CD14-positive monocyte (primary cell): ENCODE results near the gene CD180. TPM values are rescaled to one million over a fixed set of nuclear protein-coding genes. Genes with fewer than 3 reads are reported as not detected.

Experiments
- DNase-seq, 3 donors: peaks; one replicate each; pipeline ENCODE4 v3.0.0-alpha.2; 2011 to 2022
- H2AFZ ChIP-seq: 2 replicates; pipeline ENCODE4 v1.6.0; 2012; ENCODE audit warnings: mild to moderate bottlenecking, low read depth, low read length, inconsistent platforms; ENCODE audit not compliant: insufficient read depth, poor library complexity, severe bottlenecking
- H3K27ac ChIP-seq, 2 donors: 1 replicate in 1 of 2; 2 replicates in 1 of 2; pipeline ENCODE4 v1.5.1; 2012 to 2013; ENCODE audit warnings: low read length in 2 of 2, control low read depth in 1 of 2, inconsistent platforms in 1 of 2, low read depth in 1 of 2, mild to moderate bottlenecking in 1 of 2
- H3K27me3 ChIP-seq, 2 donors: one replicate each; pipeline versions ENCODE4 v1.6.0 to v1.6.1; 2011 to 2013; ENCODE audit warnings: low read length in 2 of 2; ENCODE audit not compliant: control insufficient read depth in 2 of 2, insufficient read depth in 2 of 2
- H3K36me3 ChIP-seq, 2 donors: replicated peaks in 1 of 2; 1 replicate in 1 of 2; 2 replicates in 1 of 2; pipeline versions ENCODE4 v1.5.1 to v1.6.1; 2012 to 2013; ENCODE audit warnings: low read length in 2 of 2, control low read depth in 1 of 2, inconsistent platforms in 1 of 2, mild to moderate bottlenecking in 1 of 2; ENCODE audit not compliant: insufficient read depth in 2 of 2, control insufficient read depth in 1 of 2
- H3K4me1 ChIP-seq, 2 donors: 1 replicate in 1 of 2; 2 replicates in 1 of 2; pipeline versions ENCODE4 v1.5.1 to v1.6.1; 2012 to 2013; ENCODE audit warnings: low read length in 2 of 2, control low read depth in 1 of 2, inconsistent platforms in 1 of 2, mild to moderate bottlenecking in 1 of 2, moderate library complexity in 1 of 2; ENCODE audit not compliant: insufficient read depth in 2 of 2, control insufficient read depth in 1 of 2
- H3K4me2 ChIP-seq: replicated peaks from 2 replicates; pipeline ENCODE3; 2012; ENCODE audit warnings: low read length, moderate library complexity, mild to moderate bottlenecking; ENCODE audit not compliant: poor library complexity, severe bottlenecking; ENCODE audit errors: extremely low read depth
- H3K4me3 ChIP-seq, 3 experiments: fragments of 200-600 bp in 1 of 3; sonication (generic) in 1 of 3; replicated peaks in 1 of 3; 1 replicate in 2 of 3; 2 replicates in 1 of 3; pipeline ENCODE4 v1.5.1; 2011 to 2013; ENCODE audit warnings: low read length in 3 of 3, mild to moderate bottlenecking in 3 of 3, control low read depth in 2 of 3, low read depth in 2 of 3, inconsistent platforms in 1 of 3, moderate library complexity in 1 of 3
- H3K79me2 ChIP-seq: 2 replicates; pipeline ENCODE4 v1.6.0; 2012; ENCODE audit warnings: mild to moderate bottlenecking, control low read depth, inconsistent platforms, low read length, moderate library complexity; ENCODE audit not compliant: insufficient read depth
- H3K9ac ChIP-seq: 2 replicates; pipeline ENCODE4 v1.6.0; 2017; ENCODE audit warnings: low read length, mild to moderate bottlenecking; ENCODE audit not compliant: insufficient read depth, poor library complexity, severe bottlenecking
- H3K9me3 ChIP-seq, 2 donors: replicated peaks in 1 of 2; 1 replicate in 1 of 2; 2 replicates in 1 of 2; pipeline versions ENCODE4 v1.5.1 to v1.6.1; 2012 to 2013; ENCODE audit warnings: low read length in 2 of 2, control low read depth in 1 of 2; ENCODE audit not compliant: control insufficient read depth in 1 of 2, insufficient read depth in 1 of 2
- H4K20me1 ChIP-seq: 2 replicates; pipeline ENCODE4 v1.6.0; 2012; ENCODE audit warnings: mild to moderate bottlenecking, low read length, control low read depth, moderate library complexity; ENCODE audit not compliant: insufficient read depth
- H3K27ac Mint-ChIP-seq, 7 donors: one replicate each; pipeline ENCODE4 v1.8.0; 2020; ENCODE audit warnings: mild to moderate bottlenecking in 7 of 7, mixed read lengths in 7 of 7, moderate library complexity in 6 of 7, inconsistent platforms in 2 of 7
- H3K27me3 Mint-ChIP-seq, 3 donors: one replicate each; pipeline ENCODE4 v1.8.0; 2021 to 2022; ENCODE audit warnings: low read depth in 3 of 3, mild to moderate bottlenecking in 3 of 3, mixed read lengths in 3 of 3, moderate library complexity in 3 of 3, inconsistent platforms in 1 of 3
- H3K36me3 Mint-ChIP-seq, 2 donors: one replicate each; pipeline ENCODE4 v1.8.0; 2020; ENCODE audit warnings: mixed read lengths in 2 of 2, inconsistent platforms in 1 of 2, mild to moderate bottlenecking in 1 of 2
- H3K4me1 Mint-ChIP-seq: one replicate; pipeline ENCODE4 v1.8.0; 2020; ENCODE audit warnings: mild to moderate bottlenecking, mixed read lengths
- H3K4me3 Mint-ChIP-seq, 2 donors: one replicate each; pipeline ENCODE4 v1.8.0; 2020; ENCODE audit warnings: mild to moderate bottlenecking in 2 of 2, mixed read lengths in 2 of 2, moderate library complexity in 1 of 2
- H3K9me3 Mint-ChIP-seq, 7 donors: one replicate each; pipeline ENCODE4 v1.8.0; 2020 to 2022; ENCODE audit warnings: mixed read lengths in 7 of 7, mild to moderate bottlenecking in 6 of 7, moderate library complexity in 6 of 7, inconsistent platforms in 2 of 7
- WGBS: methylation state at CpG from one replicate; pipeline ENCODE4 v1.1.5; 2013; ENCODE audit warnings: missing lambda C conversion rate; ENCODE audit not compliant: insufficient coverage; 5-methylcytosine and 5-hydroxymethylcytosine counted together
- intact Hi-C, 2 donors: fragments of 100-400 bp; cut with micrococcal nuclease; formaldehyde crosslinking; loops; one replicate each; pipeline versions ENCODE4 v1.15.0 to v1.15.1; 2023
- polyA plus RNA-seq, 3 donors: library from polyadenylated mRNA; depleted of rRNA in 1 of 3; unstranded in 2 of 3; stranded (reverse) in 1 of 3; fragments of 300-500 nt in 2 of 3; fragments of >200 nt in 1 of 3; fragmentation: Illumina TruSeq in 2 of 3; gene quantifications; 1 replicate in 2 of 3; 2 replicates in 1 of 3; pipeline ENCODE4 v1.2.3, GENCODE V29; 2012 to 2021
- TF ChIP-seq, protein P1 (sequence below): fragments of 200-600 bp; IDR thresholded peaks from one replicate; pipeline ENCODE4 v1.8.0; 2022; ENCODE audit warnings: antibody characterized with exemption, mild to moderate bottlenecking

Gene CD180
- polyA plus RNA-seq, 3 donors = 6.1 to 22.0 (median 11.7) TPM

DNA sequence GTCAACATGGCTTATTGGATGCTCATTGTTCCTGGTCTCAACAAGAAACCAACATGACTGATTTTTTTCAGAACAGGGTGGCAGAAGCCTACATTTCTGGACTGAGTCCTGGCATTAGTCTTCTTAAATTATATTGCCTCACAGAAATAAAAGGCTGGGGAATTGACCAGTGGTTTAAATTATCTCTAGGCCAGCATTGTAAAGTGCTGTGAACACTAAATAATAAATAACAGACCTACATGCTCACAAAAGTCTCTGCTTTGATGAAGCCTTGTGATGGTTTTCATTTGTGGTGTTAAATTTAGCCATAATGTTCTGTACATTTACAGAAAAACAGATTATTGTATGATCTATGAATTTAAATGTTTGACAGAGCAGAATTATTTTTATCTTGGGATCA lies 44.7 kb upstream of the CD180 start:
- H3K27me3 Mint-ChIP-seq = peaks cover 0 to 2% (median 1%) of the 10 kb centered on the region in 3 donors
- Histone ChIP-seq H3K27ac (no peak overlapping the region), H3K9me3 (no peaks in the 10 kb centered on the region), H3K36me3 (no peaks in the 10 kb centered on the region), H4K20me1 (no peaks in the 10 kb centered on the region), H3K27me3 (no peaks in the 10 kb centered on the region), H3K4me1 (peaks cover 5 to 10% of the 10 kb centered on the region in 2 donors), H2AFZ (no peak overlapping the region), H3K9ac (no peak overlapping the region), H3K79me2 (no peaks in the 10 kb centered on the region), H3K4me2 (no peak overlapping the region), H3K4me3 (no peak overlapping the region)
- no peak for DNase-seq
- TF ChIP-seq, protein P1, sequence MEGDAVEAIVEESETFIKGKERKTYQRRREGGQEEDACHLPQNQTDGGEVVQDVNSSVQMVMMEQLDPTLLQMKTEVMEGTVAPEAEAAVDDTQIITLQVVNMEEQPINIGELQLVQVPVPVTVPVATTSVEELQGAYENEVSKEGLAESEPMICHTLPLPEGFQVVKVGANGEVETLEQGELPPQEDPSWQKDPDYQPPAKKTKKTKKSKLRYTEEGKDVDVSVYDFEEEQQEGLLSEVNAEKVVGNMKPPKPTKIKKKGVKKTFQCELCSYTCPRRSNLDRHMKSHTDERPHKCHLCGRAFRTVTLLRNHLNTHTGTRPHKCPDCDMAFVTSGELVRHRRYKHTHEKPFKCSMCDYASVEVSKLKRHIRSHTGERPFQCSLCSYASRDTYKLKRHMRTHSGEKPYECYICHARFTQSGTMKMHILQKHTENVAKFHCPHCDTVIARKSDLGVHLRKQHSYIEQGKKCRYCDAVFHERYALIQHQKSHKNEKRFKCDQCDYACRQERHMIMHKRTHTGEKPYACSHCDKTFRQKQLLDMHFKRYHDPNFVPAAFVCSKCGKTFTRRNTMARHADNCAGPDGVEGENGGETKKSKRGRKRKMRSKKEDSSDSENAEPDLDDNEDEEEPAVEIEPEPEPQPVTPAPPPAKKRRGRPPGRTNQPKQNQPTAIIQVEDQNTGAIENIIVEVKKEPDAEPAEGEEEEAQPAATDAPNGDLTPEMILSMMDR = no peak
- H3K36me3 Mint-ChIP-seq = no peaks in the 10 kb centered on the region
- H3K27ac Mint-ChIP-seq = no peak overlapping the region
- H3K4me3 Mint-ChIP-seq = no peak overlapping the region
- intact Hi-C loops = loop anchor here in 1 of 2 donors (10.0 kb wide), 1 partner anchor 1013 kb away; no protein-coding TSS in a partner anchor
- peaks cover 8% of the 10 kb centered on the region for H3K4me1 Mint-ChIP-seq
- no peaks in the 10 kb centered on the region for H3K9me3 Mint-ChIP-seq

DNA sequence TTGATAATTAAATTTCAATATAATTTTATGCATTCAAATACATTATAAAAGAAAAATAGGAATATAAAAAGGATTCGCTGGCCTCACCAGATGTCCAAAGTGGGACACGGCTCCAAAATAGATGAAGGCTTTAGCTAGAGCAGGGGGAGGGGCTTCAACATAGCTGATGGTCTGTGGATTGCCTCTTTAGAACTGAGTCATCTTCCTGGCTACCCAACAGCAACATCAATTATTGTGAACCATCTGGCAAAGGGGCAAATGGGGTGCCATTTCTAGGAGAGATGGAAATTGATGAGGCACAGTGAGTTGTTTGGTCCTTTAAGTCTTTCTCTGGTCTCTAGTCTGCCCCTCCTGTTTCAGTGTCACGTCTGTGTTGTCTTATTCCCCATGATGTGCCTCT lies 44.2 kb upstream of the CD180 start:
- Histone ChIP-seq H3K79me2 (no peaks in the 10 kb centered on the region), H2AFZ (no peak overlapping the region), H3K27ac (no peak overlapping the region), H3K4me2 (no peak overlapping the region), H3K36me3 (no peaks in the 10 kb centered on the region), H4K20me1 (no peaks in the 10 kb centered on the region), H3K9me3 (no peaks in the 10 kb centered on the region), H3K9ac (no peak overlapping the region), H3K4me3 (no peak overlapping the region), H3K27me3 (no peaks in the 10 kb centered on the region), H3K4me1 (peaks cover 5 to 10% of the 10 kb centered on the region in 2 donors)
- TF ChIP-seq, protein P1 = no peak
- Mint-ChIP-seq H3K4me1 (peaks cover 8% of the 10 kb centered on the region), H3K27ac (no peak overlapping the region), H3K27me3 (peaks cover 0 to 2% (median 1%) of the 10 kb centered on the region in 3 donors), H3K36me3 (no peaks in the 10 kb centered on the region), H3K4me3 (no peak overlapping the region), H3K9me3 (no peaks in the 10 kb centered on the region)
- no peak for DNase-seq
- no CpG with 5 or more reads among the region's 3 CpGs for WGBS
- intact Hi-C loops = loop anchor here in 1 of 2 donors (10.0 kb wide), 1 partner anchor 1014 kb away; no protein-coding TSS in a partner anchor
